SK-N-SH (cell line): ENCODE data around the gene FAM184A.

Source experiments
- EP300 ChIP-seq, 2 experiments: IDR thresholded peaks; 2 replicates each; pipeline versions ENCODE4 v1.4.0 to v1.6.1; 2012; ENCODE audit warnings: borderline replicate concordance in 1 of 2, low read depth in 1 of 2, low read length in 1 of 2
- FOXJ3 ChIP-seq: sonication (generic); formaldehyde crosslinking; IDR thresholded peaks from 2 replicates; pipeline ENCODE4 v1.5.1; 2020; ENCODE audit warnings: mild to moderate bottlenecking, missing genetic modification reagents
- GATA2 ChIP-seq: sonication (generic); formaldehyde crosslinking; IDR thresholded peaks from 2 replicates; pipeline ENCODE4 v1.5.0; 2020; ENCODE audit warnings: mild to moderate bottlenecking, missing genetic modification reagents
- JUND ChIP-seq: IDR thresholded peaks from 2 replicates; pipeline ENCODE4 v1.4.0; 2012
- RCOR1 ChIP-seq: fragments of 150-350 bp; IDR thresholded peaks from 2 replicates; pipeline ENCODE4 v1.6.1; 2017; ENCODE audit warnings: antibody characterized with exemption, low read length
- REST ChIP-seq: IDR thresholded peaks from 2 replicates; pipeline ENCODE4 v1.6.1; 2012; ENCODE audit warnings: mild to moderate bottlenecking, low read depth, low read length, moderate library complexity
- SIN3A ChIP-seq: IDR thresholded peaks from 2 replicates; pipeline ENCODE4 v1.6.1; 2012; ENCODE audit warnings: low read depth, mild to moderate bottlenecking, low read length, moderate library complexity, borderline replicate concordance
- SMC3 ChIP-seq: IDR thresholded peaks from 2 replicates; pipeline ENCODE4 v1.6.1; 2012; ENCODE audit warnings: low read depth, low read length, improper control_type of control experiment
- TCF12 ChIP-seq: IDR thresholded peaks from 2 replicates; pipeline ENCODE4 v1.4.0; 2012
- USF1 ChIP-seq: IDR thresholded peaks from 2 replicates; pipeline ENCODE4 v1.4.0; 2012; ENCODE audit warnings: low read depth, borderline replicate concordance
- USF2 ChIP-seq: fragments of 150-350 bp; IDR thresholded peaks from 2 replicates; pipeline ENCODE4 v1.6.1; 2017; ENCODE audit warnings: antibody characterized with exemption, low read length, low read depth, borderline replicate concordance
- YY1 ChIP-seq: IDR thresholded peaks from 2 replicates; pipeline ENCODE4 v1.4.0; 2012; ENCODE audit warnings: low read depth, mild to moderate bottlenecking
- TF ChIP-seq, protein P1 (sequence below): fragments of 200-600 bp; sonication (generic); IDR thresholded peaks from 2 replicates; pipeline ENCODE4 v1.6.1; 2017; ENCODE audit warnings: antibody characterized with exemption, mild to moderate bottlenecking, moderate library complexity
- TF ChIP-seq, protein P2 (sequence below): IDR thresholded peaks from 2 replicates; pipeline ENCODE4 v1.4.0; 2012; ENCODE audit warnings: low read depth

GRCh38 chr6:119006974-119007373 is 71.5 kb downstream of the FAM184A start:
- TF ChIP-seq GATA2 (CRISPR knock-in tag) (no peak), EP300 (IDR thresholded peaks at IDR 0.05; ENCODE audit: borderline replicate concordance in 1 of 2, low read depth in 1 of 2, low read length in 1 of 2) (no peak), YY1 (no peak), USF2 (no peak), SMC3 (no peak), SIN3A (no peak), JUND (no peak), REST (no peak), RCOR1 (no peak), FOXJ3 (CRISPR knock-in tag) (no peak), USF1 (no peak), TCF12 (no peak)
- TF ChIP-seq, protein P1, sequence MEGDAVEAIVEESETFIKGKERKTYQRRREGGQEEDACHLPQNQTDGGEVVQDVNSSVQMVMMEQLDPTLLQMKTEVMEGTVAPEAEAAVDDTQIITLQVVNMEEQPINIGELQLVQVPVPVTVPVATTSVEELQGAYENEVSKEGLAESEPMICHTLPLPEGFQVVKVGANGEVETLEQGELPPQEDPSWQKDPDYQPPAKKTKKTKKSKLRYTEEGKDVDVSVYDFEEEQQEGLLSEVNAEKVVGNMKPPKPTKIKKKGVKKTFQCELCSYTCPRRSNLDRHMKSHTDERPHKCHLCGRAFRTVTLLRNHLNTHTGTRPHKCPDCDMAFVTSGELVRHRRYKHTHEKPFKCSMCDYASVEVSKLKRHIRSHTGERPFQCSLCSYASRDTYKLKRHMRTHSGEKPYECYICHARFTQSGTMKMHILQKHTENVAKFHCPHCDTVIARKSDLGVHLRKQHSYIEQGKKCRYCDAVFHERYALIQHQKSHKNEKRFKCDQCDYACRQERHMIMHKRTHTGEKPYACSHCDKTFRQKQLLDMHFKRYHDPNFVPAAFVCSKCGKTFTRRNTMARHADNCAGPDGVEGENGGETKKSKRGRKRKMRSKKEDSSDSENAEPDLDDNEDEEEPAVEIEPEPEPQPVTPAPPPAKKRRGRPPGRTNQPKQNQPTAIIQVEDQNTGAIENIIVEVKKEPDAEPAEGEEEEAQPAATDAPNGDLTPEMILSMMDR, result no peak
- TF ChIP-seq, protein P2, sequence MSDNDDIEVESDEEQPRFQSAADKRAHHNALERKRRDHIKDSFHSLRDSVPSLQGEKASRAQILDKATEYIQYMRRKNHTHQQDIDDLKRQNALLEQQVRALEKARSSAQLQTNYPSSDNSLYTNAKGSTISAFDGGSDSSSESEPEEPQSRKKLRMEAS, result no peak
